CD4-positive, alpha-beta T cell treated with Interleukin-15 for 1 hour (primary cell): ENCODE measurements around the gene GOSR2.
"Not testable (repeated sequence)": the region's sequence is repeated elsewhere in the genome, so short reads cannot be mapped to it uniquely, and the experiment has no call there.

Experiments used
- DNase-seq: peaks from one replicate; pipeline ENCODE4 v3.0.0-alpha.2; 2020

Gene GOSR2

GRCh38 chr17:46935658-46936266 is 12.8 kb downstream of the GOSR2 start:
- no peak for DNase-seq

DNA sequence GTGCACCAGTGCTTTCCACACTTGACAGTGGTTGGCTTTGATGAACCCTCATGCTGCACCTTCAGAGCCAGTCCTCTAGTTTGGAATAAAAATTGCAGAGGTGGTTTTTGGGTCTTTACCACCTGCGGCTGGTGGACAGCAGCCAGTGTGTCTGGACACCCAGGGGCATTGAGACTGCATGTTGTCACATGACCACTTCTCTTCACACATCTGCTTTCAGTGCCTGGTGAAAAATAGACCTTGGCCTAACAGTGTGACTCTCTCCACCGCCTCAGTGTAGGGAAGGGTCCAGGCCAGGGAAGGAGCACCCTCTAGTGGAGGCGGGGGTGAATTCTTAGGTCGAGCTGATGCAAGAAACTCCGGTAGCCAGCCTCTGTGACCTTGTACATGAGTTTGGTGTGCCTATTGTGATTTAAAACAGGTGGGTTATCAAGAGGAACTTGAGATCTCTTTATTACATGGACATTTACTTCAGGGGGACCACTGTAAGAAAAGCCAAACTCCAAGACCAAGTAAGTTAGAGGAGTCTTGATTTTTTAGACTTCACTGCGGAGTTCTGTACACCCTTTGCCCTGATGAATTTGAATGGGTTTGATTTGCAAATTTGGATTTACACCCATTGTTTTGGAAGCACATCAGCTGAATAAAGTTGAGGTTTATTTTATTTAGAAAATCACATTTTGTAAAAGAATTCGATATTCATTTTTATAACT is 17.9 kb downstream of the GOSR2 start:
- DNase-seq: peak; percentile 66

- peak; percentile 38 for DNase-seq
Measured at GRCh38 chr17:46942441-46943217, 19.7 kb downstream of the GOSR2 start.

DNA sequence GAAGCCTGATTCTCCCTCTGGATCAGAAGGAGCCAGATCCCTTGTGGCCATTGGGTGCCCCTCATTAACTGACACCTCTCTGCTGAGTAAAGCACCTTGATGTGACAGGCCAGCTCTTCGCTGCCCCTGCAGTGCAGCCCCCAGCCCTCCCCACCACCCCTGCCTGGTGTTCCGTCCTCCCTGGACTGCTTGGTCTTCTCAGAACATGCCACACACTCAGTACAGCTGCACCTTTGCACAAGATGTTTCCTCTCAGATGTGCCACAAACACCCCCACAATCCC is 20.2 kb downstream of the GOSR2 start:
- no peak for DNase-seq

GRCh38 chr17:46943501-46944393 is 20.8 kb downstream of the GOSR2 start:
- DNase-seq: no peak

DNA sequence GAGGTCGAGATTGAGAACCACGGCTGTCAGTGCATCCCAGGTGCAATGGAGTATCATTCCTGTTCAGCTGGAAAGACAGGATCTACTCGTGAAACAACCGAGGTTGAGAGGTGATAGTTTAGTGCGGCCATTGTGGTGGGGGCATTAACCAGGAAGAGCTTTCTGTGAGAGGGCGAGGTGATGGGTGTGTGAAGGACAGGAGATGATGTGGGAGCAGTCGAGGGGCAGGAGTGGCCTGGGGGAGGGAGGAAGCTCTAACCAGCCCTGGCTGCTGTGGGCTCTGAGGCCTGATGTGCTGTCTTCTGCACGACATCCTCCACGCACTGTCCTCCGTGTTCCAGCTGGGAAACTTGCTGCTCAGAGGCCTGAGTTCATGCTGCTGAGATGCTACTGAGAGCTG is 22.0 kb downstream of the GOSR2 start:
- DNase-seq: no peak

DNA sequence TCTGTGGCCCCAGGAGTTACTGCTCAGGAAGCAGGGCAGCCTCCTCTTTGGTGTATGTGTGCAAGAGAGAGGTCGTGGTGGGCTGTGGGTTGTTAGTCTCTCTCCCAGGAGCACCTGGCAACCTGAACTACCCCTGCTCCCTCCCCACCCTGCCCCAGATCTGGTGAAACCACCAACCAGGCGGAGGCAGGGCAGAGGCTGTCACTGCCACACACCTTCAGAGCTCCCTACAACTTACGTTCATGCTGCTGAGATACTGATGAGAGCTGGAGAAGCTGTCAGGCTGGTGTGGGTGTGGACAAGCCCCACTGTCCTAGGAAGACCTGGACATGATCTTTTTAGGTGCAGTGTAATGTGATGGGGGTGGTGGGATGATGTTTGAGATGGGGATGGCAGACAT is 24.3 kb downstream of the GOSR2 start:
- no peak for DNase-seq

DNA sequence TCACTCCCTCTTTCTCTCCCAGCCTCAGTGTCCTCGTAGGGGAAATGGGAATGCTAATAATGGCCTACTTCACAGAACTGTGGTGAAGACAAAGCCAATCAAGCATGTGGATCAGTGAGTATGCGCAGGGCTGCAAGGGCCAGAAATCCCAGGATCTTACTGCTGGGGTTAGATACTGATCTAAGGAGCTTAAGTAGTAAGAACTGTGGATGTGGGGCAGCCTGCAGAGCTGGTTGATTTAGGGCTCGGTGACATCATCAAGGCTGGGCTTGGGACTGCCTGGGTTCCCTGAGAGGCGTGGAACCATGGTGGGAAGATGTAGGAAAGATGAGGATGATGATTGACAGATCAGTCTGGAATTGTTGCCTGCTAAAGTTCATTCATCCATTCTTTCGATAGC is 25.6 kb downstream of the GOSR2 start:
- no peak for DNase-seq

DNA sequence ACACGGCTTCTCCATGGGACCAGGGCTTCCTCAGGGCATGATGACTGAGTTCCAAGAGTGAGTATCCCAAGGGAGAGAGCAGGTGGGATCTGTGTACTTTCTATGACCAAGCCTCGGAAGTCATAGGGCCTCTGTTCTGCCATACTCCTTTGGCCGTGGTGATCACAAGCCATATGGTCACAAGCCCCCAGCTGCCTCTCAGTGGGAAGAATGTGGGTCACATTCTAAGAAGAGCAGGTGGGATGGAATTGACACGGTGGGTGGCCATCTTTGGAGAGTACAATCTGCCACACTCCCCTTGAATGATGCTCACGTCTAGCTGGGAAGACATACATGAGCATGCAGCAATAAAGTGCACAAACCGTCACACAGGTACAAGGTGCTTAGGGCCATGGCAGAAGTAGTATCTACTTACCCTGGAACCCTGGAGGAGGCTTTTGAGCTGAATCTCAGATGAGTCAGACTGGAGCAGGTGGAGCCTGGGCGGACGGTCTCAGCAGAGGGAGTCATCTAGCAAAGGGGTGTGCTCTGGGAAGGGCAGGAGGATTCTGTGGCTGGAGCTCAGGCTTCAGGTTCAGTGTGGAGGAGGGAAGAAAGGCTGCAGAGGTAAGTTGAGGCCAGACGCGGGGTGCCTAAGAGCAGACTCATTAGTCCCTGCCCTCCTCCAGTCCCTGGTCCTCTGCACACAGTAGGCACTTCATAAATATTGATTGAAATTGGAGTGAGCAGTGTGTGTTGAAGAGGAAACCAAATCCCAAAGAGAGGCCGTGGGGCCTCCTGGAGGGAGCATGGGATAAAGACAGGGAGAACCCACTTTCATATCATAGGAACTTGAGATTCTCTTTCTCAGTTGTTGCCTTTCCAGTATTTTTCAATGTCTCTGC is 26.6 kb downstream of the GOSR2 start:
- no peak for DNase-seq

- no peak for DNase-seq
Measured at GRCh38 chr17:46950342-46950996, 27.5 kb downstream of the GOSR2 start.

- DNase-seq: no peak
Measured at GRCh38 chr17:46950997-46951621, 28.1 kb downstream of the GOSR2 start.

DNA sequence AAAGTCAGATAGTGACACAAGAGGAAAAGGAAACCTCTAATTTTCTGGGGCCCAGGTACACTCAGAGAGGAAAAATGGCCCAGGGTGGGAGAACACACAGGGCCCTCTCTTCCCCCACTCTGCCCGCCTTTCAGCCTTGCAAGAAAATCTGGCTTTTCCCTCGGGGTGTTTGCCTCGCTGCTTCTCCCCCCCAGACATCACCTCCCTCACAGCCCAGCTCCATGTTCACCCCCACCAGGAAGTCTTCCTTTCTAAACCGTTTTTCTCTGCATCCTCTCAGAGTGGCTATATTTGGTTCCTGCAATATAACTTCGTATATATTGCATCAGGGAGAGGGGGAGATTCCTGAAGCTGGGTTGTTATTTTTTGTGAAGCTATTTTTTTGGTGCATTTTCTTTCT is 28.7 kb downstream of the GOSR2 start:
- no peak for DNase-seq

DNA sequence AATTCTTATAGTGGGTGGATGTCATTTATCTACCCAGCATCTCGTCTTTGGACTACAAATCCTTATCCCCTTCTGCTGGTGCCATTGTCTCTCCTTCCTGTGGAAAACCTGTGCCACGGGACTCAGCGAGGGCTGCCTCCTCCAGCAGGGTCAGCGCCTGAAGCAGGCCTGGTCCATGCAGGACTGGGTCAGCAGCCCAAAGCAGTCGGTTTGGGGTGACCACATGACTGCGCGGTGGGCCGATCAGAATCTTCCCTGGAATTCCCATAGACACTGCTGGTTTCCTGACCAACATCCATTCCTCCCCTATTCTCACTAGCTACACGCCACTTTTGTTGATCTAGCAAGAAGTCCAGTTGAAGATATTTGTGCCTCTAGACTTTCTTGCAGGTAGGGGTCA is 29.2 kb downstream of the GOSR2 start:
- no peak for DNase-seq

- not testable (repeated sequence) for DNase-seq
Measured at GRCh38 chr17:46953191-46953590, 30.2 kb downstream of the GOSR2 start.

GRCh38 chr17:46958041-46958591 is 35.2 kb downstream of the GOSR2 start:
- no peak for DNase-seq

DNA sequence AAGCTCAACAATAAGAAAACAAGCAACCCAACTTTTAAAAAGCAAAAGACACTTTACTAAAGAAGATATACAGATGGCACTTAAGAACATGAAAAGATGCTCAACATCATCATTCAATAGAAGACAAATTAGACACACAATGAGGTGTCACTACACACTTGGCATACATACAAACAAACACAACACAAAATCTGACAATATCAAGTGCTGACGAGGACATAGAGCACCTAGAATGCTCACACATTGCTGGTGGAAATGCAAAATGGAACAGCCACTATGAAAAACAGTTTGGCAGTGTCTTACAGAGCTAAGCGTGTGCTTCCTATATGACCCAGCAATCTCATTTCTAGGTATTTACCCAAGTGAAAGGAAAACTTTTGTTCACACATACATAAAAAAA is 37.2 kb downstream of the GOSR2 start:
- no peak for DNase-seq

GRCh38 chr17:46962374-46962790 is 39.4 kb downstream of the GOSR2 start:
- no peak for DNase-seq

- no peak for DNase-seq
Measured at GRCh38 chr17:46963571-46963970, 40.6 kb downstream of the GOSR2 start.

DNA sequence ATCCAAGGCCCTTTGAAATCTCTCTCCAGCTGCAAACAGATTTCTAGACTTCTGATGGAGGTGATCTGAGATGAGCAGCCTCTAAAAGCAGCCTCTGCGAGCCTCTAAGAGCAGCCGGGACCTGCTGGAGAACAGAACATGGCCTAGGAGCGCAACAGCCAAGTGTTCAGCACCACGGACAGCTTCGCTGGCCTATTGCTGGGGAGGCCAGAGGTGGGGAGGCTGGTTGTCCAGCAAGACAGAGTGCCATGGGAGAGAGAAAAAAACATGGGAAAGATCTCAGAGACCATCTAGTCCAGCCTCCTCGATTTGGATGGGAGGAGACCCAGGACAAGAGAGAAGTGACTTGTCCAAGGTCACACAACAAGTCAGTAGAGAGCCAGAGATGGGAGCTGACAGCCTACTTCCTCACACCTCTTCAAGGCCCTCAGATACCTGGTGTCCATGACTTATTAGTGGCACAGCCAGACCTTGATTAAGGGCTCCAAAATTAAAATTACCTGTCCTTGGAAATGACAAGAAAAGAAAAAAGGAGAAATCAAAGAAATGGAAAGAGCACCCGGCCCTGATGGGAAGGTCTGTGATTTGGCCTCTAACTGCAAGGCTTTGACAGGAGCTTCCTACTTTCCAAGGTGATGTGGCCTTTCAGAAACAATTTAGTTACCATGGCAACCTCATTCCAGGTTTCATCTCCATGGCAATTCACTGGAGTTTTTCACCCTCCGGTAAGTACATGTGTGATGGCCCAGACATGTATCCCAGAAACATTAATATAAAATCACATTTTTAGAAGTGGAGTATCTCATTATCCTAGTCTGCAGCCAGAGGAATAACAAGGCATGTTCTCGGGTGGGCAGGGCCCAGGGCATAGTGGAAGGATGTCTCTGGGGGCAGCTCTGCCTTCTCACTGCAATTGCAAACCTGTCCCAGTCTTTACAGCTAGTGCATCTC is 41.6 kb downstream of the GOSR2 start:
- DNase-seq: no peak
